Measurements from ENCODE around the gene TOM1L2. TPM values are rescaled to one million over a fixed set of nuclear protein-coding genes. Genes with fewer than 3 reads are reported as not detected.

The TOM1L2 gene
- polyA plus RNA-seq, 1 donor from 2014 or later = 40.9 TPM

DNA sequence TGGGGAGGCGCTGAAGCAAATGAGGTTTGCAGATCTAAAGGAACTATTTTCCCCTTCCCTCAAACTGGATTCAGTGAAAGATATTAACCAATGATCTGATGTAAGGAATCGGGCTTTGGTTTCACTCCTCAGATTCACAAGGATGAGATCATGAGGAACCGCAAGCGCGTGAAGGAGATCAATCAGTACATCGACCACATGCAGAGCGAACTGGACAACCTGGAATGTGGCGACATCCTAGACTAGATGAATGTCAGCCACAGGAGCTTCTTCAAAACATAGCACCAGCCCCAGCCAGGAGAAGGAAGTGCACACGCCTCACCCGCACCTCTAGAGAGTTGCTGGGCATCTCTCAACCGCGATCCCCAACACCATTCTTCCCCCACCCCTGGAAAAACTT lies 44.2 kb upstream of the TOM1L2 start:
- no peaks in the 10 kb centered on the region for H3K9me2 ChIP-seq (ENCODE audit: insufficient read depth, low read length)
- no peaks in the 10 kb centered on the region for H3K9me3 ChIP-seq (ENCODE audit: low read length)
- no peak for TF ChIP-seq EZH2 (IDR thresholded peaks at IDR 0.05; ENCODE audit: borderline replicate concordance, insufficient read depth, low read length, poor library complexity, severe bottlenecking)
- TF ChIP-seq SMC3 (conservative IDR thresholded peaks at IDR 0.05; ENCODE audit: poor library complexity) = no peak
- TF ChIP-seq POLR2AphosphoS5 (IDR thresholded peaks at IDR 0.05) = no peak
- no peak for TF ChIP-seq TAF1 (IDR thresholded peaks at IDR 0.05; ENCODE audit: low read depth)
- TF ChIP-seq EP300 (conservative IDR thresholded peaks at IDR 0.05; ENCODE audit: poor library complexity, severe bottlenecking) = no peak
- TF ChIP-seq MXI1 (conservative IDR thresholded peaks at IDR 0.05; ENCODE audit: poor library complexity, severe bottlenecking) = no peak
- no peak for TF ChIP-seq REST (IDR thresholded peaks at IDR 0.05; ENCODE audit: borderline replicate concordance)
- no peak for TF ChIP-seq CTCF (IDR thresholded peaks at IDR 0.05; ENCODE audit: poor library complexity, severe bottlenecking)
- TF ChIP-seq RAD21 (conservative IDR thresholded peaks at IDR 0.05) = no peak
- H3K36me3 ChIP-seq (ENCODE audit: insufficient read depth, low read length) = no peaks in the 10 kb centered on the region
- H4K20me1 ChIP-seq (ENCODE audit: insufficient read depth) = no peaks in the 10 kb centered on the region
- no peaks in the 10 kb centered on the region for H3K79me2 ChIP-seq (replicated peaks; ENCODE audit: insufficient read depth, low read length)
- no peak overlapping the region for H3K4me3 ChIP-seq (ENCODE audit: low read length)
- H3K27ac ChIP-seq (ENCODE audit: low read length) = no peak overlapping the region
- no peak overlapping the region for H3K9ac ChIP-seq (ENCODE audit: low read length)
- H3K27me3 ChIP-seq (ENCODE audit: insufficient read depth, low read depth, low read length) = no peaks in the 10 kb centered on the region
- H3K4me2 ChIP-seq (ENCODE audit: low read length) = no peak overlapping the region
- no peak overlapping the region for H2AFZ ChIP-seq (ENCODE audit: low read depth, low read length)
- no peaks in the 10 kb centered on the region for H3F3A ChIP-seq (ENCODE audit: insufficient read depth, low read length, poor library complexity, severe bottlenecking)

DNA sequence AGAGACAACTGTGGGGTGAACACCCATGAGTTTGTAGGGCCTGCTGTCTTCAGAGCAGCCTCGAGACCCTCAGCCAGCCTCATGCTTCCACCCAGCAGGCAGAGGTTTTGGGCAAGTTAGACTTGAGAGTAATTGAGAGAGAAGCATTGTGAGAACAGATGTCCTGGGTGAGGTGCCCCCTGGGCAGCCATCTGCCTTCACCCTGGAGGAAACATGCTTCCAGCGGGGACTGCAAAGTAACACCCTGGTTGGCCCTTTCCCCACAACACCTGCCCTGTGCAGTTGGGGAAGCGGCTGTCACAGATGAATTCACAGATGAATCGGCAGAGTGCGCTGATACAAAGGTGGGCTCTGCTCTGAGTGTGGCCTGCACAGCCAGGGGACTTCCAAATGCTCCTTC lies 43.4 kb upstream of the TOM1L2 start:
- H3K4me3 ChIP-seq (ENCODE audit: low read length) = no peak overlapping the region
- no peaks in the 10 kb centered on the region for H4K20me1 ChIP-seq (ENCODE audit: insufficient read depth)
- H3K27me3 ChIP-seq (ENCODE audit: insufficient read depth, low read depth, low read length) = no peaks in the 10 kb centered on the region
- no peak overlapping the region for H3K27ac ChIP-seq (ENCODE audit: low read length)
- H3K79me2 ChIP-seq (replicated peaks; ENCODE audit: insufficient read depth, low read length) = no peaks in the 10 kb centered on the region
- no peaks in the 10 kb centered on the region for H3K36me3 ChIP-seq (ENCODE audit: insufficient read depth, low read length)
- H2AFZ ChIP-seq (ENCODE audit: low read depth, low read length) = no peak overlapping the region
- no peak overlapping the region for H3K9ac ChIP-seq (ENCODE audit: low read length)
- H3F3A ChIP-seq (ENCODE audit: insufficient read depth, low read length, poor library complexity, severe bottlenecking) = no peaks in the 10 kb centered on the region
- TF ChIP-seq RAD21 (conservative IDR thresholded peaks at IDR 0.05) = no peak
- H3K9me3 ChIP-seq (ENCODE audit: low read length) = no peaks in the 10 kb centered on the region
- H3K9me2 ChIP-seq (ENCODE audit: insufficient read depth, low read length) = no peaks in the 10 kb centered on the region
- no peak overlapping the region for H3K4me2 ChIP-seq (ENCODE audit: low read length)

- no peaks in the 10 kb centered on the region for H4K20me1 ChIP-seq (ENCODE audit: insufficient read depth)
- no peaks in the 10 kb centered on the region for H3K79me2 ChIP-seq (replicated peaks; ENCODE audit: insufficient read depth, low read length)
- H2AFZ ChIP-seq (ENCODE audit: low read depth, low read length) = no peak overlapping the region
- TF ChIP-seq TAF1 (IDR thresholded peaks at IDR 0.05; ENCODE audit: low read depth) (no peak), EP300 (conservative IDR thresholded peaks at IDR 0.05; ENCODE audit: poor library complexity, severe bottlenecking) (no peak), EZH2 (IDR thresholded peaks at IDR 0.05; ENCODE audit: borderline replicate concordance, insufficient read depth, low read length, poor library complexity, severe bottlenecking) (no peak), MXI1 (conservative IDR thresholded peaks at IDR 0.05; ENCODE audit: poor library complexity, severe bottlenecking) (no peak), CTCF (IDR thresholded peaks at IDR 0.05; ENCODE audit: poor library complexity, severe bottlenecking) (no peak), SMC3 (conservative IDR thresholded peaks at IDR 0.05; ENCODE audit: poor library complexity) (no peak), POLR2AphosphoS5 (IDR thresholded peaks at IDR 0.05) (no peak), RAD21 (conservative IDR thresholded peaks at IDR 0.05) (no peak), REST (IDR thresholded peaks at IDR 0.05; ENCODE audit: borderline replicate concordance) (no peak)
- H3K27ac ChIP-seq (ENCODE audit: low read length) = no peak overlapping the region
- no peaks in the 10 kb centered on the region for H3F3A ChIP-seq (ENCODE audit: insufficient read depth, low read length, poor library complexity, severe bottlenecking)
- no peak overlapping the region for H3K4me2 ChIP-seq (ENCODE audit: low read length)
- no peaks in the 10 kb centered on the region for H3K9me3 ChIP-seq (ENCODE audit: low read length)
- no peak overlapping the region for H3K4me3 ChIP-seq (ENCODE audit: low read length)
- H3K9ac ChIP-seq (ENCODE audit: low read length) = no peak overlapping the region
- H3K27me3 ChIP-seq (ENCODE audit: insufficient read depth, low read depth, low read length) = no peaks in the 10 kb centered on the region
- H3K36me3 ChIP-seq (ENCODE audit: insufficient read depth, low read length) = no peaks in the 10 kb centered on the region
- no peaks in the 10 kb centered on the region for H3K9me2 ChIP-seq (ENCODE audit: insufficient read depth, low read length)
These were observed 41.8 kb upstream of the TOM1L2 start for GRCh38 chr17:18014006-18014405.

Measured in neural cell (in vitro differentiated cells).